RWPE1 (cell line): ENCODE measurements around the gene MRPL17.

Experiments
- CTCF ChIA-PET: fragments of 350-600 bp; sonication (Branson Sonifier 250); formaldehyde crosslinking; extraction: SDS; loops from one replicate; lab custom pipeline; 2021; lab: Yijun Ruan, JAX
- POLR2A ChIA-PET: fragments of 400-600 bp; formaldehyde crosslinking; extraction: SDS; loops from one replicate; lab custom pipeline; 2020; ENCODE audit warnings: antibody characterized with exemption; ENCODE audit not compliant: low non-redundant PET; lab: Yijun Ruan, JAX
- DNase-seq: peaks from one replicate; pipeline ENCODE4 v3.0.0; 2012; ENCODE audit warnings: low spot score
- H3K27ac ChIP-seq: fragments of 450-650 bp; 2 replicates; pipeline ENCODE4 v1.5.1; 2017
- TF ChIP-seq, protein P1 (sequence below): fragments of 450-650 bp; conservative IDR thresholded peaks from 2 replicates; pipeline ENCODE4 v1.5.1; 2017; ENCODE audit warnings: low read depth, mild to moderate bottlenecking

Gene MRPL17

DNA sequence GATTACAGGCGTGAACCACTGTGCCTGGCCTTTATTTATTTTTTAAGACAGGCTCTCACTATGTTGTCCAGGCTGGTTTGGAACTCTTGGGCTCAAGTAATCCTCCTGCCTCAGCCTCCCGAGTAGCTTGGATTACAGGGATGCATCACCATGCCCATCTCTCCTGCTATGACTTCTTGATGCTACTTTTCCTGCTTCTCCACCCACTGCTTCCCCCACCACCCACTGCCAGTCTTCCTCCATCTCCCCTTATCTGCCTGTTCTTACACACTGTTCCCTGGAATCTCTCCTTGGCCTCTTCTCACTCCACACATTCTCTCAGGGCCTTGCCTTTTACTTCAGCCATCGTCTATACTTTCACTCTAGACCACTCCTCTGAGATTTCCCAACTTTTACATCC lies 46.7 kb downstream of the MRPL17 start:
- TF ChIP-seq, protein P1, sequence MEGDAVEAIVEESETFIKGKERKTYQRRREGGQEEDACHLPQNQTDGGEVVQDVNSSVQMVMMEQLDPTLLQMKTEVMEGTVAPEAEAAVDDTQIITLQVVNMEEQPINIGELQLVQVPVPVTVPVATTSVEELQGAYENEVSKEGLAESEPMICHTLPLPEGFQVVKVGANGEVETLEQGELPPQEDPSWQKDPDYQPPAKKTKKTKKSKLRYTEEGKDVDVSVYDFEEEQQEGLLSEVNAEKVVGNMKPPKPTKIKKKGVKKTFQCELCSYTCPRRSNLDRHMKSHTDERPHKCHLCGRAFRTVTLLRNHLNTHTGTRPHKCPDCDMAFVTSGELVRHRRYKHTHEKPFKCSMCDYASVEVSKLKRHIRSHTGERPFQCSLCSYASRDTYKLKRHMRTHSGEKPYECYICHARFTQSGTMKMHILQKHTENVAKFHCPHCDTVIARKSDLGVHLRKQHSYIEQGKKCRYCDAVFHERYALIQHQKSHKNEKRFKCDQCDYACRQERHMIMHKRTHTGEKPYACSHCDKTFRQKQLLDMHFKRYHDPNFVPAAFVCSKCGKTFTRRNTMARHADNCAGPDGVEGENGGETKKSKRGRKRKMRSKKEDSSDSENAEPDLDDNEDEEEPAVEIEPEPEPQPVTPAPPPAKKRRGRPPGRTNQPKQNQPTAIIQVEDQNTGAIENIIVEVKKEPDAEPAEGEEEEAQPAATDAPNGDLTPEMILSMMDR = no peak
- DNase-seq = no peak
- no peak overlapping the region for H3K27ac ChIP-seq
- ChIA-PET POLR2A (no interaction called here), CTCF (interaction anchor here (1.5 kb wide), 1 partner anchor 31 kb away, joined by 3 read pairs; no protein-coding TSS in a partner anchor)

DNA sequence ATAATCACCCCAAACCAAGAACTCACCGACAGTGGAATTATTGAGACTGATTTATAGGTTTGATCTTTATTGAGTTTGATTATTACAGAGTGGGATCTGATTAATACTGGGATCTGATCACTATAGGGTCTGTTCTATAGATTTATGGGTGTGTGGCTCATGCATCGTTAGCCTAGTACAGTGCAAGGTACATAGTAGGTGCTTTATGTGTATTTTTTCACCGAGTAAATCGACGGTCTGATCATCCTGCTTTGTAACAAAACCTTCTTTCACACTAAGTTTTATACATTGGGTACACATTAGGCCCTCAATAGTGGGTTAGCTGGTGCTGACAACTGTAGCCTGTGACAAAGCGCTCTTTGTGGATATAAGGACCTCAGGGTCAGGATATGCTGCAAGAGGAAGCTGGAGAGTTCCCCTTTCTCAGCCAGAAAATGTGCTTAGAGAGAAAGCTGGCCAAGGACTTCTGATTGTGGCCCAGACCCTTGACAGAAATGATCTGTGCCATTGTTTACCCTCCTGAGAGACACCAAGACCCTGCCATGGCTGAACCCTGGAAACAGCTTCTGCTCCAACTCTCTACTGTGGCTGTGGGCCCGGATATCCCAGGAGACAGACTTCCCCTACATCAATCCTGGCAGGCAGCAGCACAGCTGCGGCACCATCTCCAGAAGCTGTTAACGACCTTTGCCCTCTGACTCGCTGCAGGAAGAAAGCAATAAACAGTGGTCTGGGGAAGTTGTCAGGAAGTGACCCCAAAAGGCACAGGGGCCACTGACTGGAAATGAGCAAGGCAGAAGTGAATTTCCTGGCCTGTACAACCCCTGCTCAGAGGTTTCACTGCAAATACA lies 47.8 kb downstream of the MRPL17 start:
- TF ChIP-seq, protein P1 = no peak
- CTCF ChIA-PET = interaction anchor here (0.6 kb wide), 1 partner anchor 41 kb away, joined by 3 read pairs; no protein-coding TSS in a partner anchor
- no peak overlapping the region for H3K27ac ChIP-seq
- POLR2A ChIA-PET = no interaction called here
- no peak for DNase-seq

DNA sequence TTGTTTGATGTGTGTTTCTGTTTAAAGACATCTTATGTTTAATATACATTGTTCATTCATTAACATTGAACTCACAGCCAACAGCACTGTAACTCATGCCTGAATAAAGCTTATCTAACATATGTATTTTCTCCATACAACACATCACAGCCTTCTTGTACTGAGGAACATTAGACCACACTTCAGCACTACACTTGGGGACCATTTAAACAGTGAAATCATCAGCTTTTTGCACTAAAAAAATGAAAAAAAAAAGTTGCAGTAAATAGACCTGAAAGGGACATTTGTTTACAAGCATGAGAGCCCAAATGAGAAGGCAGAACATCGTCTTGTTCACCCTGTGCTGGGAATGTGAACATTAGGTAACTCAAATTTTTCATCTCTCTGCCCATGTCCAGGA lies 48.6 kb downstream of the MRPL17 start:
- ChIA-PET POLR2A (no interaction called here), CTCF (interaction anchor here (0.6 kb wide), 1 partner anchor 14 kb away, joined by 3 read pairs; no protein-coding TSS in a partner anchor)
- no peak overlapping the region for H3K27ac ChIP-seq
- no peak for DNase-seq
- TF ChIP-seq, protein P1 = no peak

DNA sequence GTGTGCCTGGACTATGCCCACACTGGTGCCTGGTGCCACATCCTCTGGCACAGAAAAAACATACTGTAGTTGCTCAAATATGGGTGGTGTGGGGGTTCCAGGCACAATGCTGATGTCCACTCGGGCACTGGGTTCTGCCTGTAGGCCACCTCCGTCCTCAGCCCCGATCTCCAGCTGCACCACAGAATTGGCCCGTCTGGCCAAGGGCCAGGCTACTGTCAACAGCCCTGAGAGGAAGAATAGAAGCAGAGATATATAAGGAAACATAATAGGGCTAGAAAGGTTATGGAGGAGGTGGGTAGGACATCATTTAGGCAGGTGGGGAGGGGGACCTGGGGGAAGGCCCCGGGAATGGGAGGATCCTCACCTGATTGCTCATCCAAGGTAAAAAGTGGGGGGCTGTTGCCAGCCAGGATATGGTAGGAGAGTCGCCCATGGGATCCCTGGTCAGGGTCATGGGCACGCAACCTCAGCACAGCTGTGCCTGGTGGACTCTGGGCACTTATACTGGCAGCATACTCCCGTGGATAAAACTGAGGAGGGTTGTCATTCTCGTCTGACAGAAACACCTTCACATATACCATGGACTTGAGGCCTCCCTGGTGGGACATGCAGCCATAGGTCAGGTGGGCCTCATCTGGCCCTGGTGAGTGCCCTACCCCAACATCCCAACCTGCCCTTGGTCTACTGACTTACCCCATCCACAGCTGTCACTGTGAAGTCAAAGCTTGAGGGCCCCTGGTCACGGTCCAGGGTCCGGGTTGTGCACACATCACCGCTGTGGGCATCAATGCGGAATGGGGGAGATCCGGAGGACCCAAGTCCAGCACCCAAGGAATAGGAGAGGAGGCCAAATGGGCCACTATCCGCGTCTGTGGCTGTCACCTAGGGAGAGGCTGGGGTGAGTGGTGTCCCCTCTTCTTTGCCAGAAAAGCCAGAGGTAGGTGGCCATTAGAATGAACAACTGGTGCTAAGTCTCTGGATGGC lies 49.4 kb downstream of the MRPL17 start:
- POLR2A ChIA-PET = no interaction called here
- CTCF ChIA-PET = interaction anchor here (0.5 to 0.6 kb wide), 2 partner anchors 13 to 206 kb away, joined by 3 to 4 read pairs; no protein-coding TSS in a partner anchor
- DNase-seq = no peak
- TF ChIP-seq, protein P1 = no peak
- no peak overlapping the region for H3K27ac ChIP-seq

DNA sequence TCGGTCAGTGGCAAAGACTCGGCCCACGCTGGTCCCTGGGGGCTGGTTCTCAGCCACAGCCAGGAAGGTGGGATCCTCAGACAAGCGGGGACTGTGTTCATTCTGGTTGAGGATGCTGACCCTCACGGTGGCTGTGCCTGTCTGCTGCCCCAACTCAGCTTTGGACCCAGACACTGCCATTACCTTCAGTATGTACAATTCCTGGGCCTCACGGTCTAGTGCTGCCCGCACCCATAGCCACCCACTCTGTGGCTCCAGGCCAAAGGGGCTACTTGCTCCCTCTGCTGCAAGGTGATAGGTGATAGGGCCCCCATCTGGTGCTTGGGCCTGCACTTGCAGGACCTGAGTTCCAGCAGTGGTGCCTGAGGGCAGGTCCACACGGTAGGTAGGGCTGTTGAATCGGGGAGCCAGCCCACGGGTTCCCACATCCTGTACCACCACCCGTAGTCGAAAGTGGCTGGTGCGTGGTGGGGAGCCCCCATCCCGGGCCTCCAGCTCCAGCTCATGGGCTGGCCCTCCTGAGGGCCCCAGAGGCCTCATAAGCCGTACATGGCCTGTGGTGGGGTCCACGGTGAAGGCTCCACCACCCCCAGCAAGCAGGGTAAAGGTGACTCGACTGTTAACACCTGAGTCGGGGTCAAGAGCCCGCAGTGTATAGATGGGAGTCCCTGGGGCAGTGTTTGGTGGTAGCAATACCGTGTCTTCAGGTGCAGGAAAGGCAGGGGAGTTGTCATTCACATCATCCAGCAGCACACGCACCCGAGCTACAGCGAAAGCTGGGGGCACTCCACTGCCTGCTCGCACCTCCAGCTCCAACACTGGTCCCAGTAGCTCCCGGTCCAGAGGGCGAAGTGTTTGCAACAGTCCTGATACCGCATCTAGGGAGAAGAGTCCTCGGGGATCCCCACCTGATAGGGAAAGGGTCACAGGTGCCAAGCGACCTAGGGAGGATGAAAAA lies 50.7 kb downstream of the MRPL17 start:
- no peak overlapping the region for H3K27ac ChIP-seq
- ChIA-PET POLR2A (no interaction called here), CTCF (no interaction called here)
- DNase-seq = no peak
- TF ChIP-seq, protein P1 = no peak
